Ishikawa (cell line): ENCODE measurements around the gene SEMA3E.

Source experiments
- CEBPB ChIP-seq: IDR thresholded peaks from 2 replicates; pipeline ENCODE4 v1.6.1; 2012
- CREB1 ChIP-seq: IDR thresholded peaks from 2 replicates; pipeline ENCODE4 v1.6.1; 2012; ENCODE audit warnings: low read depth
- EP300 ChIP-seq: IDR thresholded peaks from 2 replicates; pipeline ENCODE4 v1.6.1; 2012; ENCODE audit warnings: borderline replicate concordance
- FOXM1 ChIP-seq: IDR thresholded peaks from 2 replicates; pipeline ENCODE4 v1.6.1; 2012; ENCODE audit warnings: low read depth, borderline replicate concordance
- REST ChIP-seq: IDR thresholded peaks from 2 replicates; pipeline ENCODE4 v1.6.1; 2012; ENCODE audit warnings: low read depth, mild to moderate bottlenecking
- TCF12 ChIP-seq: IDR thresholded peaks from 2 replicates; pipeline ENCODE4 v1.6.1; 2012; ENCODE audit warnings: low read depth
- TEAD4 ChIP-seq: IDR thresholded peaks from 2 replicates; pipeline ENCODE4 v1.6.1; 2012
- YY1 ChIP-seq: IDR thresholded peaks from 2 replicates; pipeline ENCODE4 v1.6.1; 2012; ENCODE audit warnings: low read depth
- ZBTB7A ChIP-seq: IDR thresholded peaks from 2 replicates; pipeline ENCODE4 v1.6.1; 2012; ENCODE audit warnings: low read depth

GRCh38 chr7:83394776-83395175 lies 254.2 kb downstream of the SEMA3E start:
- no peak for TF ChIP-seq EP300
- TF ChIP-seq YY1: no peak
- no peak for TF ChIP-seq TCF12
- TF ChIP-seq FOXM1: no peak
- TF ChIP-seq REST: no peak
- no peak for TF ChIP-seq CREB1
- TF ChIP-seq TEAD4: no peak
- no peak for TF ChIP-seq CEBPB
- no peak for TF ChIP-seq ZBTB7A
